HG02759 (cell line): Measurements from ENCODE around the gene RAPH1.
"Not testable (repeated sequence)": the region's sequence is repeated elsewhere in the genome, so short reads cannot be mapped to it uniquely, and the experiment has no call there.

Source experiments
- ATAC-seq: cut with Tn5 transposase; IDR thresholded peaks from one replicate; pipeline ENCODE4 v1.9.1; 2021; ENCODE audit warnings: mild to moderate bottlenecking, moderate library complexity; ENCODE audit not compliant: unreplicated experiment

The RAPH1 gene

DNA sequence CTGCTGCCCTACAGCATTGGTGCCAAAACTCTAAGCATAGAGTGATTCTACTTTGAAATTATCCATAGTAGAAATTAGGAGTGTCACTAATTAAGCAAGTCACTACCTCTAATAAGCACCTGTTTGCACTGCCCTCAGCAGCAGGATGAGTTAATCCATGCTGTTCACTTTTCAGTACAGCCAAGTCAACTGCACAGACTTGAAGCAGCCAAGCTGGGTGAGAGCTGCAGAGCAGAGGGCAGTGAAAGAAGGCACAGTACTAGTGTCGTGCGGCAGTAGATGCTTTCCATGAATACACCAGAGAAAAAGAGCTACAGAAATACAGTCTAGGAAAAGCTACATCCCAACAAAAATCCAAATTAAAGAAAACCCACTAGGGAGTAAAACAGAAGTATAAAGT lies 98.6 kb downstream of the RAPH1 start:
- no peak for ATAC-seq

DNA sequence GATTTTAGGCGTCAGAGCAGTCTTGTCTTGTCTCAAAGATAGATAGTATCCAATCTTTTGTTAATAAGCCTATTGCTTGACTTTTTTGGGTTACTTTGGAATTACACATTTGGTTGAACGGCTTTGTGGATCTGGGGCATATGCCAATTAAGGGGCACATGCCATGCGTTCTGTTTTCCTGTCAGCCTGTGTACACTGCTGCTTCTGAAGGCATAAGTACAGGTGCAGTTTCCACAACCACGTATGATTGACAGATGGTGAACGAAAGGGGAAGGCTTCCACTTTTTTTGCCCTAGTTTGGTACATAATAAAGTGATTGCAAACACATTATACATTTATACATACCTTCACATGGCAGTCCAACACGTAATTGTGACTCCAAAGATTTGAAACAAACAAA lies 102.3 kb downstream of the RAPH1 start:
- no peak for ATAC-seq

DNA sequence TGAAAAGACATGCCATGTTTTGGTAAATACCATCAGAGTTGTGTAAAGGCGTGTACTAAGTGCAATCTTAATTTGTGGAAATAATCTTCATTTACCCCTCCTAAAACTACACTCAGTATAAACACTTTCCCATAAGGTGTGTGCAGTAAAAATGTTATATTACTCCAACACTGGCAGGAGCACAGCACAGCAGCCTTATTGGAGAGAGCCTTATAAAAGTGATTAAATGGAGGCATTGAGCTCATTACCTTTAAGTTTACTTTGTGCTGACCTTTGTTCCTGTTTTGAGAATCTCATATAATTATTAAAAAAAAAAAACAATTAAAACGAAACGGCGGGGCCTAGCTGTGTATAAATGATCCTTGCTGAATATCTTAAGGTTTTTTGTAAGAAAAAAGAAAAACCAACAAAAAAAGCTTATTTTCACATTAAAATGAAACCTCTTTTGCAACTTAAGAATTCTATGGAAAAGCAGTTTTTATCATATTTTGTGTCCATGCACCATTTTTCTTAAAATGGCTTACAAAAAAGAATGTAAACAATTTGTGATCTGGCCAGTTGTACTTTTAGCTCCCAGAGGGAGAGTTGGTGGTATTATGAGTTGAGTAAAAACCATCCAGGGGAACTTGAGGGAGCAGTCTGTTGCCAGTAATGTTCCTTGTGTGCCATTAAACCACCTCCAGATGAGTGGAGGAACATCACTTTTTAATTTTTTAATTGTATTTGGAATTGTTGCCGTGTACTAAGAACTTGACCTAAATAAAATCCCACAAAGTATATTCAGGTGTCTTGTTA lies 103.5 kb downstream of the RAPH1 start:
- ATAC-seq, result no peak

DNA sequence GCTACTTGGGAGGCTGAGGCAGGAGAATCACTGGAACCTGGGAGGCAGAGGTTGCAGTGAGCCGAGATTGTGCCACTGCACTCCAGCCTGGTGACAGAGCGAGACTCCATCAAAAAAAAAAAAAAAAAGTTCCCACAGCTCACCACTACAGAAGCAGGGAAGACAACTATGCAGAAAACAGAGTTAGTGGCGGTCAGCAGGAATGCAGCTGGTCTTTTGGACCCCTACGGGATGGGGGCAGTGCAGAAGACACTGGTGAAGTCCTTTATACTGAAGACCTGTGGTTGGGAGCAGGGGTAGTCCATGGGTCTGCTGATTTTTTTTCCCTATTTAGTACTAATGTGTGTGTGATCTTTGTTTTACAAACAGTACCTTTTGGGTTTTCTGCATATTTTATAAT lies 105.5 kb downstream of the RAPH1 start:
- not testable (repeated sequence) for ATAC-seq

DNA sequence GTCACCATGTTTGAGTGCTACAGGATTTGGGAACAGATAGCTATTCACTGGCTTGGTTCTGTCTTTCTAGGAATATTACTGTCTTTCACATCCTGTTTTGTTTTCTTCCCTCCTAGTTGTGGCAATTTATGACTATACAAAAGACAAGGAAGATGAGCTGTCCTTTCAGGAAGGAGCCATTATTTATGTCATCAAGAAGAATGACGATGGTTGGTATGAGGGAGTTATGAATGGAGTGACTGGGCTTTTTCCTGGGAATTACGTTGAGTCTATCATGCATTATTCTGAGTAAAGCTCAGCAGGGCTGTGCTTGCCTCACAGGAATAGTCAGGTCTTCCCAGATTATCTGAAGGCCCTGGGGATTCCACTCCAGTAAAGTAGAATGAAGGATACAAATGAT lies 108.0 kb downstream of the RAPH1 start:
- no peak for ATAC-seq

DNA sequence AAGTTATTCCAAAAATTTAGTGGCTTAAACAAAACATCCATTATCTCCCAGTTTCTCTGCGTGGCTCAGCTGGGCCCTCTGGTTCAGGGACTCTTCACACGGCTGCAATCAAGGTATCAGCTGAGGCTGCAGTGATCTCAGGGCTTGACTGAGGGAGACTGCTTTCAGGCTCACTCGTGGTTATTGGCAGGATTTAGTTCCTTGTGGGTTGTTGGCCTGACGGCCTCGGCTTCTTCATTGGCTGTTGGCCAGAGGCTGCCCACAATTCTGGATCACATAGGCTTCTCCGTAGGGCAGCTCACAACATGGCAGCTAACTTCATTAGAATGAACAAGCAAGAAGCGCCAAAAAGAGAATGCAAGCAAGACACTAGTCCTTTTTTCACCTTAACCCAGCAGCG lies 116.8 kb downstream of the RAPH1 start:
- no peak for ATAC-seq

DNA sequence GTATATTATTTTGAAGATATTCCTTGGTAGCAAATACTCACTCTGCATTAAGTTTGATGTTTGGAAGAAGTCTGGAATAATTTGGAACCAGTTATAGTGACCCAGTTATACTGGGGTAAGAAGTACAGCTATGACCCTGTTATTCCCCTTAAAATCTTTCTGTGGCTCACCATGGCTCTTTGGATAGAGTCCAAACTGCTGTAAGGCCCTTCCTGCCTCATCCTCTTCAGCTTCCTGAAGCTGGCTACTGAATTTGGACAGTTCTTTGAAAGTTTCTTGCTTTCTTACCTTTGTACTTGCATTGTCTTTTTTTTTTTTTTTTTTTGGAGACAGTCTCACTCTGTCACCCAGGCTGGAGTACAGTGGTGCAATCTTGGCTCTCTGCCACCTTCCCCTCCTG lies 121.3 kb downstream of the RAPH1 start:
- ATAC-seq, result no peak

DNA sequence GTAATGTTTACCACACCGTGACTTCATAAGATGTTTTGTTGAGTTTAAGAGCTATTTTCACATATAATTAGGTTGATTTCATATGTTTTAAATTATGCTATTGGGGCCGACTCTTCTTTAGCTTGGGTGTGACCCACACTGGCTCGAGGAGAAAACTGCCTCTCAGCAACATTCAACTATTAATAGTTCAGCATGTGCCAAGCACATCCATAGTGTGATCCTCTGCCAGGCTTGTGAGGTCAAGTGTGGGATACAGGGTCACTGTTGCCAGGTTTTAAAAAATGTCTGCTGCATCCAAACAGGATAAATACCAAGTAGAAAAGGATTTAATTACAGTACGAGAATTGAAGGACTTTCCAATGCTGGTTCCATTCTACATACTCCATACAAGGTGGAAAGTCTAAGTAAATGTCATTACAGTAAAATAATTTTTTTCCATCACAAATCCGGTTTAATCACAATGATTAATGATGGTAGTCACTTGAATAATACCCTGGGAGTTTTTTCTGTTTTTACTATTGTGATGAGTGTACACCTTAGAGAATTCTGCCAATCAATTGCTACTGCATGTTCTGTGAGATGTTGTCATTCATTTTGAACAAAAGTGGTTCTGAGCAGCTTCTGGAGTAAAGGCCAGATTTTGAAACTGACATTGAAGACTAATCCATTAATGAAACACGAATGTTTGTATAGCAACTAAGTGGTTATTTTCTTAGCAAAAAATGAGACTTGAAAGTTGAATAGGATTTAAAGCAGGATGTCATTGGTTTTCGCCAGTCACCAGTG lies 122.4 kb downstream of the RAPH1 start:
- no peak for ATAC-seq

DNA sequence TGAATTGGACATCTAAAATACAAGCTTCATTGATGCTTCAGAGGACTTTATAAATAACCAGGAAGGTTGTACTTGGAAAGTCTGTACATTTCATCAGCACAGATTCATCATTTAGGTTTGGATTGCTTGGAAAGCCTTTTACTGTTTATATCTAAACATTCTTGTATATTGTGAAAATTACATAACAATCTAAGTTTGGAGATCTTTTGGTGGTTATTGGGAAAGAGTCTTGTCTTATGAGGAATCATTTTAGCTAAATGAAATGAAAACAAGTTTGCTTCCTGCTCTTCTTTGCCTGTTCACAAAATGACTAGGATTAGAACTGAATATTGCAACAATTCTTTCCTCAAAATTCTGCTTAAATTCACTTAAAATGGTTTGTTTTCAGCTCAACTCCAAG lies 127.6 kb downstream of the RAPH1 start:
- no peak for ATAC-seq

DNA sequence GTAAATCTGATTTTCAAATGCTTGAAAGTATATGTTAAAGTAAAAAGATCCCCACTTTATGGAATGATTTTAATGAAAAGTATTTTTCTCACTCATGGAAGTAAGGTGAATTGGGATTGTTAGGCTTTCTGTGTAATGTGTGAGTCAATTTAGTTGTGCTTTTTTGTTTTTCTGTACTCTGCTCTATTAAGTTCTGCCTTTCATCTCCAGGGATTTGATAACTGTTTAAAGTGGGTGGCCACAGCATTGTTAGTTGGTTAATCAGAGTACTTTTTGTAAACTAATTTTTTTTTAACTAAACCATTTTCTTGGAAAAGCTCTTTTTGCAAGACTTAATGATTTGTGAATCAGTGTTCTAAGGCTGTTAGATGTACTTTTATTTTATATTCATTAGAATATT lies 130.1 kb downstream of the RAPH1 start:
- ATAC-seq, result no peak

DNA sequence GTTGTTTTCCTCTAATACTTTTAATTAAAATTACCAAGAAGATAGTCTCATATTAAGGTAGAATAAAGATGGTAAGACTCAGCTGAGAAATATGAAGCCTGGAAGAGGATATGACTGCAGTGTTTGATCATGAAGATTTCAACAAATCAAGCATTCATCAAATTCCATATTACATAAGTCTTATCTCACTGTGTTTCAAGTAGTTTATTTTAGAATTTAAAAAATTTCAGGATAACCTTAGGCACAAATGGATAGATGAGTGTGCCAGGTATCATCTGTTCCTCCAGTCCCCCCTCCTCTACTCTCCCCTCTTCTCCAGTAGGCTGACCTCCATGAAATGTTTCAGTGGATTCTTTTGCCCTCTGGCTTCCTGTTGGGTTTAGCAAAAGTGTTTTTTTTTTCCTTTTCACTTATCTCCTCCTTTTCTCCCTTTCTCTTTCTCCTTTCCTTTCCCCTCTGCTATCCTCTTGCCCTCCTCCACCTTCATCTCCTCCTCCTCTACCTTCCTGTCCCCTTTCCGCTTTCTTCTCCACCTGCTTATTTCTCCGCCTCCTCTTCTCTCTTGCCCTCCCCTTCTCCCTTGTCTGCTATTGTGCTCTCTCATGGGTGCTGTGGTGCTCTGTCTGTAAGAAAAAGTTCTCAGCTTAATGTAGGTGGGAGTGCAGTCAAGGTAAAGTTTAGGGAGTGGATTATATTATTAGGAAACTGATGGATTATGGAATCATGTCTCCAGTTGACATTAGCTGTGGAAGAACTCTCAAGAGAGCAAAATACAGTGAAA lies 134.1 kb downstream of the RAPH1 start:
- no peak for ATAC-seq

DNA sequence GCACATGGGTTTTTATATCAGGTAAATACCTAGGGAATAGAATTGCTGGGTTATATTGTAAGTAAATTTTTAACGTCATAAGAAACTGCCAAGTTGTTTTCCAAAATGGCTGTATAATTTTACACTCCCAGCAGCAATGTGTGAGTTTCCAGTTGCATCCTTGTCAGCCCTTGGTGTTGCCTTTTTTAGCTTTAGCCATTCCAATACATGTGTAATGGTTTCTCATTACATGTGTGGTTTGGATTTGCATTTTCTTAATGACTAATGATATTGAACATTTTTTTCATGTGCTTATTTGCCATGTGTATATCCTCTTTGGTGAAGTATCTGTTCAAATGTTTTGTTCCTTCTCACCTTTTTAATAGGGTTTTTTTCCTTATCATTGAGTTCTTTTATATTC lies 136.1 kb downstream of the RAPH1 start:
- ATAC-seq, result no peak

DNA sequence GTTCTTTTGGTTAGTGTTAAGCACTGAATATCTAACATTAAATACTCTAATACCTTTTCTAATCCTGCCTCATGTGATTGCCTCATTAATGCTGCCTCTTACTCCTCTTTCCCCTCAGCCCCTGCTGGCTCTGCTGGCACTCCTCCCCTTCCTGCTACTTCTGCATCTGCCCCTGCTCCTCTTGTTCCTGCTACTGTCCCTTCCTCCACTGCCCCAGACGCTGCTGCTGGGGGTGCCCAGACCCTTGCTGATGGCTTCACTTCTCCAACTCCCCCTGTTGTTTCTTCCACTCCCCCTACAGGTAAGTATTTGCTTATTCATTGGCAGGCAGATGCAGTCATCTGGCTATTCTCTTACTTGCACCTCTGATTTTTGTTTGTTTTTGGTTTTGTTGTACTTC lies 138.4 kb downstream of the RAPH1 start:
- ATAC-seq, result no peak

DNA sequence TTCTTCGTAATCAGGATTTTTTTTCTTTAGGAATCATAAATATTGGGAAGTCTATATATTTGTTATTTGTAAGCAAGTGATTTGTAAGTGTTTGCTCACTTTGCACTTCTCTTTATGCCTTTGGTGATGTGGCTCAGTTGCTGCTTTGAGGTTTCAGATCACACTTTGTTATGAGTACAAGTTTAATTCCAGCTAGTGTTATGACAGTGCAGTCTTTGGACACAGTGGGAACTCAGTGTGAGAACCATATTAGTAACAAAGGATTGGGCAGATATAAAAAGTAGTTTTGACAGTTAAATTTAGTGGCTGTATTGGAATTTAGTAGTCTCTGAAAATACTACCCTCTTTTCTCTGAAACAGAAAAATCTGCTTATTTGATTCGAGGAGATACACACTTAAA lies 139.2 kb downstream of the RAPH1 start:
- ATAC-seq, result no peak

DNA sequence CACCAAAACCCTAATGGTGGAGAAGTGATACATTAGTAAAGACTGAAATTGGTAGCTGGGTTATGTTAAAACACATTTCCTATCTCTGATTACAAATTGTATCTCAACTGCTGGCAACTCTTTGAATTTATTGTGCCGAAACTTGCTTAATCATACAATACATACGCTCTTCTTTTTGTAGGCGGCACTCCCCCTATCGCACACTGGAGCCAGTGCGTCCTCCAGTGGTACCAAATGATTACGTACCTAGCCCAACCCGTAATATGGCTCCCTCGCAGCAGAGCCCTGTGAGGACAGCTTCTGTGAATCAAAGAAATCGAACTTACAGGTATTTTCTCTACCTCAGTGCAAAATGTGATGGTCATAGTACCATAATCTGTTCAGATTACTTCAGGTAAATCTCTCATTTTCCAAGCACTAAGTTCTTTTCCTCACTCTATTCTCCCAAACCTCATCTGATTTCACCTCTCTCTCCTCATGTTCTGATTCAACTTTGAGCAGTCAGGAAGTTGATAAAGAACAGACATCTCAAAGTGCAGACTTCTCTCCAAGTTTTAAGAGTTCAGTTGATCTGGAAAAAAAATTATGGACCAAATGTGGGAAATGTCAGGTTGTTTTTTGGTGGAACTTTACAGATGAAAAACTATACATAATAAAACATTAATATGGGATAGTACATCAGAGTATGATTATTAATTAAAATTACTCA lies 140.4 kb downstream of the RAPH1 start:
- ATAC-seq, result no peak

DNA sequence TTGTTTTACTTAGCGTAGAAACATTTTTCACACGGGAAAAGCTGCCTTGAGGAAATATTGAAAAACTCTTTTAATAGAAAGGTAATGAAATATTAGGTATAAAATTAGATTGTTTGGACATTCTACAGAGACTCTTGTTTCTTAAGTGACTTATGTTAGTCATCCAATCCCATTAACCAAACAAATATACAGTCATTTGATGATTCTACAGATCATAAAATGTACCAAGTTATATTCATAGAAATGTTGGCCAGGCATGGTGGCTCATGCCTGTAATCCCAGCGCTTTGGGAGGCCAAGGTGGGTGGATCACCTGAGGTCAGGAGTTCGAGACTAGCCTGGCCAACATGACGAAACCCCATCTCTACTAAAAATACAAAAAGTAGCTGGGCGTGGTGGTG lies 146.9 kb downstream of the RAPH1 start:
- ATAC-seq, result not testable (repeated sequence)

DNA sequence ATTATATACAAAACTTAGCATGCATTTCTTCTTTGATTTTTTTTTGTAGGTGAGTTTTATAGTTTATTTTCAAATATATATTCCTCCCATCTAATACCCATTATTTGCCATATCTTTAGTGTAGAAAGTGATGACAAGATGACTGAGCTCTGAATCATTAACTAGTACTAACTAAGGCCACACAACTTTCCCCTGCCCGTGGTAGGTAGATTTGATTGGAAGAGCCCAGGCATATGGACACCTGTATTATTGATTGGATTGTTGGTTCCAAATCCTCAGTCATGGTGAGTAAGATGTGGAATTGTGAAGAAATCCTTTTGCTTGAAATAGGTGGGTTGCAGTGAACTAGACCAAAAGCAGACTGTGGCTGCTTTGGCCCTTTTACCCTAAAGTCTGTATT lies 152.1 kb downstream of the RAPH1 start:
- ATAC-seq, result no peak

DNA sequence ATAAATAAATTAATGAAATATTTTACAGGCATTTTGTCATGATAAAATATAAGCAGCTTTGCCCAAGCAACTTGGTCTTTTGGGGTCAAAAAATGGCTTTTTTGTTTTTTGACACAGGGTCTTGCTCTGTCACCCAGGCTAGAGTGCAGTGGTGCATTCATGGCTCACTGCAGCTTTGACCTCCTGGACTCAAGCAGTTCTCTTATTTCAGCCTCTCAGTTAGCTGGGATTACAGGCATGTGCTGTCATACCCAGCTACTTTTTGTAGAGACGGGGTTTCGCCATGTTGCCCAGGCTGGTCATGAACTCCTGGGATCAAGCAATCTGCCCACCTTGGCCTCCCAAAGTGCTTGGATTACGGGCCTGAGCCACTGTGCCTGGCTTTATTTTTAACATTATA lies 155.9 kb downstream of the RAPH1 start:
- ATAC-seq, result no peak

DNA sequence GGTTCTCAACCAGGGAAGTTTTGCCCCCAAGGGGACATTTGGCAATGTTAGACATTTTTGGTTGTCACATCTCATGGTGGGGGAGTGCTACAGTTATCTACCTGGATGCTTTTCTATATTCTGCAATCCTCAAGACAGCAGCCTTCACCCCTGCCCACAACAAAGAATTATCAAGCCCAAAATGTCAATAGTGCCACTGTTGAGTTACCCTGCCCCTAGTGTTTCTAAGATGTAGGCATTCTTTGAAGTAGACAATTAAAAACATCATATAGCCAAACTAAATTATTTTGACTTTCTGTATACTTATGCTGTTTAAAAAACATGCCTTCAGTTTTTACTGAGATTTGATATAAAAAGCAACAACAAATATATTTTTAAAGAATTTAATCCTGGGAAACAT lies 158.9 kb downstream of the RAPH1 start:
- no peak for ATAC-seq

DNA sequence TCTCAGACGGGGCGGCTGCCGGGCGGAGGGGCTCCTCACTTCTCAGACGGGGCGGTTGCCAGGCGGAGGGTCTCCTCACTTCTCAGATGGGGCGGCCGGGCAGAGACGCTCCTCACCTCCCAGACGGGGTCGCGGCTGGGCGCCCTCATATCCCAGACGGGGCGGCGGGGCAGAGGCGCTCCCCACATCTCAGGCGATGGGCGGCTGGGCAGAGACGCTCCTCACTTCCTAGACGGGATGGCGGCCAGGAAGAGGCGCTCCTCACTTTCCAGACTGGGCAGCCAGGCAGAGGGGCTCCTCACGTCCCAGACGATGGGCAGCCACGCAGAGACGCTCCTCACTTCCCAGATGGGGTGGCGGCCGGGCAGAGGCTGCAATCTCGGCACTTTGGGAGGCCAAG lies 162.4 kb downstream of the RAPH1 start:
- ATAC-seq, result not testable (repeated sequence)
